ENCODE results near the gene RGS6.

Gene RGS6

DNA sequence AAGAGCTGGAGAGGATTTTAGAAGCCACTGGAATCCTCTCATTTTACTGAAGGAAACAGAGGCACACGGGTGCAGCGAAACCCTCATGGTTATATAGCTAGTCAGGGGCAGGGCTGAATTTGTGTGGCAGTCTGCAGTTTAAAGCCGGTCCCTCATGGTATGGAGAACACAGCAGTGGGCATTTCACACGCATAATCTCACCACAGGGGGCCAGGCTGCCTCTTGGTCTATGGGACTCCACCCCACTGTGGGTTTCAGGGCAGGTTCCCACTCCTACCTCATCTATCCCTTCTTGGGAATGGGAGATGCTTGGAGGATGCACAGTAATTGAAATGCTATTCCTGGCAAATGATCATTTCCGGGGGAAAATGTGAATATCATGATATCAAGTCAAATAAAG, 400.6 kb downstream of the RGS6 start:
- DNase-seq, result no peak

DNA sequence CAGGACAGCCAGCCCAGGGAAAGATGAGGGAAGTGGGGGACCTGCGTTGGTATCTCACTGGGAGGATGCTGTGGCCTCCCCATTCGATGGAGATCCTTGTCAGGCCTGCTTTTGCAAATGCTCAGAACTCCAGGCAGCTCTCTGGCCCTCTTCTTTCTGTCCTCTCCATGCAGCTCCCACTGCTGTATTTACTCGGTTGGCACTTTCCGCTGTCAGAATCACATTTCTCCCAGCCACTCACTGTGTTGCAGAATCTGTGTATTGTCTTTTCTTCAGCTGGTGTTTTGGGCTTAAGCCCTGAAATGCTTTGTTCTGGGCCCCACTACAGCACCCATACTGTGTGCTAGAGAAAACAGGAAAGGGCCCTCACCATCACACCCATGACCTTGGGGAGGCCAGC, 401.1 kb downstream of the RGS6 start:
- no peak for DNase-seq

GRCh38 chr14:72336311-72336980, 404.2 kb downstream of the RGS6 start:
- no peak for DNase-seq

- DNase-seq, result no peak
Measured at GRCh38 chr14:72341237-72341636, 409.0 kb downstream of the RGS6 start.

DNA sequence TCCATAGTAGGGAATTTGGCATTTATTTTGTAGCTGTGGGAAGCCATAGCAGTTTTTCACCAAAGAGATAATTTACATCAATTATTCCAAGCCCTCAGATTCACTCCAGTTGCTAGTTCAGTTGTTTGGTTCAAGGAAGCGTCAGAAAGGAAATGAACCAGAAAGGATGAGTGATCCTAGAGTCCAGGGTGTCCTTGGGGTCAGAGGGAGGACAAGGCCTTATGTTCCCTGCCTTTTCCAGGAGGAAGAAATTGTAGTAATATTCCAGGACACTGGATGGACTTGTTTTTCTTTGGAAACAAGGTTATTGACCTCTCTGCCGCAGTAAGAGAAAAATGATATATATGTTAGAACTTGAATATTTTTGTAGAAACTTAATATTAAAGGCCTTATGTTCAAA, 409.5 kb downstream of the RGS6 start:
- no peak for DNase-seq

DNA sequence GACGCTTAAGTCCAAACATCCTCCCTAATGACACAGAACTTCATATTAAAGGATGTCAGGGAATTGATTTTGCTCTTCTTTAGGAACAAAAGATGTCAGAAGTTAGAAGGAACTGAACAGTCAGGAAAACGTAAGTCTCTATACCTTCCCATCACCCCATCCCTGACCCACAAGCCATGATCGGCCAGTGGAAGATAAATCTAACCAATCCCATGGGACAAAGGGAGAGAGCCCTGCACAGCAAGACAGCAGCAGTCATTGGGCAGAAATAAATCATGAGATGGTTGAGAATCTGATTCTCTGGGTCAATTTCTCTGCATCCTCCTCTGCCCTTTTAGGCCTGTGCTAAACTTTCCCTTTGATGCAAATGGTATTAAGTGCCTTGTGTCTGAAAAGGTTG, 414.9 kb downstream of the RGS6 start:
- DNase-seq, result no peak

DNA sequence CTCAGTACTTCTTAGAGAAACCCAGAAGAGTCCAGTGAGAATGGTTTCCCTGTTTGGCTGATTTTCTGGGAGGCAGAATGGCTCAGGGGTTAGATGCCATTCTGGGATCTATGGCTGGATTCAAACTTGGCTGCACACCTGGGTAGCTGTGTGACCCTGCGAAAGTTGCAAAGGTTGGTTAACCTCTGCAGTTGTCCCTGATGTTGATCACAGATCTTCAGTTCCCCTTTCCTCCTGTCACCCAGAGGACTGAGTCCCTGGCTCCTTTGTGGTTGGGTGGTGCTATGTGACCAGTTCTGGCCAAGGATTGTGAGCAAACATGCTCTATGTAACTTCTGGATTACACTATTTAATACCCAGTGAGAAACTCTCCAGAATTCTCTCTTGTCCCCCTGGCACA, 418.0 kb downstream of the RGS6 start:
- no peak for DNase-seq

DNA sequence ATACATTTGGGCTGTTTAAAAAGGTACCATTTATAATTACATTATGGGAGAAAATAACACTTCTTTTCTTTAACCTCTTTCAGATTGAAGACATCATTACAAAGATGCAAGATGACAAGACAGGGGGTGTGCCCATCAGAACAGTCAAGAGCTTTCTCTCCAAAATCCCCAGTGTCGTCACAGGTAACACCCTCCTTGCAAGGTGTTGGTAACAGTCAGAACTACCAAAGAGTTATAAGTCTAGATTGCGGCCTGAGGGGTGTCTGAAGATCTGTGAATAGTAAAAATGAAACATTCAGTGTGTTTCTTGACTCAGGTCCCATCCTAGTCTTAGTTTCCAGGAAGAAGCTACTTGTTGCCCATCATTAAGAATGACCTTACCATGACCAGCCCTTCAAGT, 419.8 kb downstream of the RGS6 start:
- DNase-seq, result no peak

- no peak for DNase-seq
Measured at GRCh38 chr14:72366619-72367018, 434.4 kb downstream of the RGS6 start.

GRCh38 chr14:72369106-72369505, 436.9 kb downstream of the RGS6 start:
- DNase-seq, result no peak

DNA sequence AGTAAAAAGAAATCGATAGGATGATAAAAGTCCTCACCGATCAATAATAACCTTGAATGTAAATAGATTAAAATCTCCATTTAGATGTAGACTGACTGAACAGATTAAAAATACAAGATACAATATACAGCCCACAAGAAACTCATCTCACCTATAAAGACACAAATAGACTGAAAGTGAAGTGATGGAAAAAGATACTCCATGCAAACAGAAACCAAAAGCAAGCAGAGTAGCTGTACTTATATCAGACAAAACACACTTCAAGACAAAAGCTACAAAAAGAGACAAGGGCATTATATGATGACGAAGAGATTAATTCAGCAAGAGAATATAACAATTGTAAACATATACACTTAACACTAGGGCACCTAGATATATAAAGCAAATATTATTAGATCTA, 444.8 kb downstream of the RGS6 start:
- DNase-seq, result no peak

DNA sequence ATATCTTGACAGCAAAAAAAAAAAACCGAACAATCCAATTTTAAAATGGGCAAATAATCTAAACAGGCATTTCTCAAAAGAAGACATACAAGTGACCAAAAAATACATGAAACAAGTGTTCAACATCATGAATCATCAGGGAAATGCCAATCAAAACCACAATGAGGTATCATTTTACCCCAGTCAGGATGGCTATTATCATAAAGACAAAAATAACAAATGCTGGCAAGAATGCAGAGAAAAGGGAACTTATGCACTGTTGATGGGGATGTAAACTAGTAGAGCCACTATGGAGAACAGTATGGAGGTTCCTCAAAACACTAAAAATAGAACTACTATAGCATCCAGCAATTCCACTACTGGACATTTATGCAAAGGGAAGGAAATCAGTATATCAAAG, 448.2 kb downstream of the RGS6 start:
- DNase-seq, result no peak

DNA sequence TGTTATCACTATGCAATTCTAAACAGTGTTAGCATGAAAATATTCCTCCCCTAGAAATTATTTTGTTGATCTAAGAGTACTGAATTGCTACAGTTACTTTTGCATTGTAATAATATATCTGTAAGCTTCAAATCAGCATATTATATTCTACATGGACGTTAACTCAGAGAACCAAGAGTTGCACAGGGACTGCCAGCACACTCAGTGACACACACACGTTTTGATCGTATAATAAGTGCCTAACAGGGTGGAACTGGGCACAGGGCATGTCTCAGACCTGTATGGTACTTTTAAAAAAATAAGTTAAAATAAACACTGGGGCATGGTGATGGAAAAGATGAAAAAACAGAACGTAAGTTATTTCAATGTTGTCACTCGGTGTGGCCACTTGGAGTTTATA, 451.6 kb downstream of the RGS6 start:
- DNase-seq, result no peak

DNA sequence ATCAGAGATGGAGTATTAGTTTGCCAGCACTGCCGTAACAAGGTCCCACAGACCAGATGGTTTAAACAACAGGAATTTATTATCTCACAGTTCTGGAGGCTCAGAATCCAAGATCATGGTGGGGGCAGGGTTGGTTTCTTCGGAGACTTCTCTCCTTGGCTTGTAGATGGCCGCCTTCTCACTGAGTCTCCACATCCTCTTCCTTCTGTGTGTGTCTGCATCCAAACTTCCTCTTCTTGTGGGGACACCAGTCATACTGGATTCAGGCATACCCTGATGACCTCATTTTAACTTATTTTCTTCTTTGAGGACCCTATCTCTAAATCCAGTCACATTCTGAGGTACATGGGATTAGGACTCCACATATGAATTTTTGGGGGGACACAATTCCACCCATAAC, 455.5 kb downstream of the RGS6 start:
- no peak for DNase-seq

DNA sequence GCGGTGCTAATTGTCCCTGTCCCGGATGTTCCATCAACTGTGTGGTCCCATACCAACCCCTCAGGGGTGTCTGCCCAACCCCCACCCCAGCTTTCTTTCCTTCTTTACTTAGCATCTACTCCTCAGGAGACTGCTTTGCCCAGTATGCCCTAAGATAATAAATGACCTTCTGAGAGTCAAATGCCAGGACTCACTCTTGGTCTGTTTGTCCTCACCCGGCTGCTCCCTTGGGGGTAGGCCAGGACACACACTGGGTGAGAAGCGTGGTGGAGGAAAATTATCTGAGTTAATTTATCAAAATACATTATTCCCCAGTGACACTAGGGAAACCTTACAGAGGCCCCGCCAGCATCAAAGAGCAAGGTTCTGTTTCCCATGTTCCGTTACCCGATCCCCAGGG, 457.0 kb downstream of the RGS6 start:
- no peak for DNase-seq

DNA sequence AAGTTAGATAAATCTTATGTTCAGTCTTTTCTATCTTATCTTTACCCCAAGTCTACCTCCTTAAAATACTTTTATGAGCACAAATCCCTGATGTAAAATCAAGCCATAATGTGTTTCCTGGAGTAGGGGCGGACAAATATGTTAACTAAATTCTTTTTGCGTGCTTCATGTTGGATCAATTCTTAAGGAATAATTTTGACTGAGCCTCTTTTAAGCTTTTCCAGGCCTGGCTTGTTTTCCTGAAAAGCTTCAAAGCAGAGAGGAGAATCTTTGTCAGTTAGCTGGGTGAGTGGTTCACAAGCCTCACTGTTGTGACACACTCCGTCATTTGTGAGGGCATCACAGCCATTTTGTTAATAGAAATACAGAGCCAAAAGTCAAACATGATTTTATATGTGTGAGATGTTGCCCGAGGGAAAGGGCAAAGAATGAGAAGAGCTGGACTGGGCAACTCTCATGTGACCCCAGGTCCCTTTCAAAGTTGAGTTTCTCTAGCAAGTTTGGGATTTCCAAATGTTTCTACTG, 468.9 kb downstream of the RGS6 start:
- no peak for DNase-seq

DNA sequence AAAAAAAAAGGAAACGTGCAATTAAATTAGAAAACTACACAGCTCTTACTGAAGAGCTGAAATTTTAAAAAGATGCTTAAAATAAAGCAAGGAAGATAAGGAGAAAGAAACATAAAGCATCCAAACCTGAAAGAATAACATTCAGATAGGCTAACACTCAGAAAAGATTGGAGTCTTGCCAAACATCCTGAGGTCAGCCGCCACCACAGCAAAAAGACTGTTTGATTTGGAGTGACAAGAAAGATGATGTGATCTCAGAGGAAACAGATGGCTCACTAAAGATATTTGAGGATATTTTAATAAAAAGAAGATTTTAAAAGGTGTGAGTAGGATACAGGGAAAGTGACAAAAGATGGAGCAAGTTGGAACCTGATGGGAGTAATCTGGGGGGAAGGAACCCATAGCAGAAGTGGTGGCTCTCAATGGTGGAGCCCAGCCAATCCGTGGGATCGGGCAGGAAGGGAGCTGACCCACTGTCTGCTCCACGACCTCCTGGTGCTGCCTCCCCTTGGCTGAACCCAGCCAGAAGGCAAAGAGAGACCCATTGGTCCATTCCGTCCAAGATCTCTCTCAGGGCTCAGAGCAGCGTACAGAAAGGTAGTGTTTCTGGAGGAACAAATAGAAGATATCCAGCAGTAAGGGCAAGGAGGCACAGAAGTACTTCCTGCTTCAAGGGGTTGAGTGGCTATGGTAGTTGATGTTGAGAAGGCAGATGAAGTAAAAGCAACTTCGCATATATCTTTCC, 469.6 kb downstream of the RGS6 start:
- DNase-seq, result no peak

GRCh38 chr14:72402377-72402772, 470.1 kb downstream of the RGS6 start:
- DNase-seq, result no peak

GRCh38 chr14:72404106-72404774, 472.0 kb downstream of the RGS6 start:
- DNase-seq, result no peak

DNA sequence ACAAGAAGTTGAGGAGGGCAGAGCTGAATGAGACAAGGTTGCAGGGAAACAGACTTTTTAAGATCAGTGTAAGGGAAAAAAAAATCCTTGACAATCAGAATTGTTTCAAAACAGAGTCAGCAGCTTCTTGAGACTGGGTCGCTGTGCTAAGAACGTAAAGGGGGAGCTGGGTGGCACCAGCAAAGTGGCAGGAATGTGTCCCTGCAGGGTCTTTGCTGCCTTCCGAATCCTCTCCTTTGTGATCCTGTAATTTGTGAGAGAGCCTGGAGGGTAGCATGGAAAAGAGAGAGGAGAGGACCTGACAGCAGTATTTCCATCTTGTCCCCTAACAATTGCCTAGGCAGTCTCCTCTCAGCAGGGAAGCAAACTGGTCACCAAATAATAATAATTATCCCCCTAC, 472.8 kb downstream of the RGS6 start:
- DNase-seq, result no peak

DNA sequence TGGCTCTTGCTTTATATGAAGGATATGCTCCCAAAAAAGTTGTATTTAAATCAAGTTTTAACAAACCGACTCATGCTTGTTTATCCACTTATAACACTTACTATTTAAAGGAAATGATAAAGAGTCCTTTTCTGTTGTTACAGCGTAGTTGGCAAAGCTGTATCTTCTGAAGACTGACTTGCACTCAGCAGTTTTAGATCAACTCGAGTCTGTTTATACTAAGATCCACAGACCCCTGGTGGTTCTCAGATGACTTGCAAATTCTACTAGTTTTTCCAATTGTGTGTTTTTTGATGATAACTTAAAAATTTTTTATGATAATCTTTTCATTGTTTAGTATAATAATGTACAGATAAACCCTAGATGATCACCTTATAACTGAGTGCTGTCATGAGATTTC, 475.8 kb downstream of the RGS6 start:
- DNase-seq, result no peak

DNA sequence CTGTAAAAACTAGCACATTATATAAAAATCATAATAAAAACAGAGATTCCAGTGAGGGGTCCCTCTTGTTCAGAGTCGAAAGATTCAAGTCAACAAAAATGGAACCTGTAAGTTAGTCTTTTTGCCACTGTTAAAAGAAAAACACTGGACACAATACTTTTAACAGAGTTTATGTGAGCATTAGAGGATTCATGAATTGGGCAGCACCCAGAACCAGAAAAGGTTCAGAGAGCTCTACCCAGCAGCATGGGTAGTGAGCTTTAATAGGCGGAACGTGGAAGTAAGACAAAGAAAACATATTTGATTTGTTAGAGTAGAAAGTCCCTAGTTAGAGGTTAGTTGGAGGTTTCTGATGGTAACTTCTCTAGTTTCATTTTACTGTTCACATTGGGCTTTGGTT, 476.8 kb downstream of the RGS6 start:
- DNase-seq, result no peak

DNA sequence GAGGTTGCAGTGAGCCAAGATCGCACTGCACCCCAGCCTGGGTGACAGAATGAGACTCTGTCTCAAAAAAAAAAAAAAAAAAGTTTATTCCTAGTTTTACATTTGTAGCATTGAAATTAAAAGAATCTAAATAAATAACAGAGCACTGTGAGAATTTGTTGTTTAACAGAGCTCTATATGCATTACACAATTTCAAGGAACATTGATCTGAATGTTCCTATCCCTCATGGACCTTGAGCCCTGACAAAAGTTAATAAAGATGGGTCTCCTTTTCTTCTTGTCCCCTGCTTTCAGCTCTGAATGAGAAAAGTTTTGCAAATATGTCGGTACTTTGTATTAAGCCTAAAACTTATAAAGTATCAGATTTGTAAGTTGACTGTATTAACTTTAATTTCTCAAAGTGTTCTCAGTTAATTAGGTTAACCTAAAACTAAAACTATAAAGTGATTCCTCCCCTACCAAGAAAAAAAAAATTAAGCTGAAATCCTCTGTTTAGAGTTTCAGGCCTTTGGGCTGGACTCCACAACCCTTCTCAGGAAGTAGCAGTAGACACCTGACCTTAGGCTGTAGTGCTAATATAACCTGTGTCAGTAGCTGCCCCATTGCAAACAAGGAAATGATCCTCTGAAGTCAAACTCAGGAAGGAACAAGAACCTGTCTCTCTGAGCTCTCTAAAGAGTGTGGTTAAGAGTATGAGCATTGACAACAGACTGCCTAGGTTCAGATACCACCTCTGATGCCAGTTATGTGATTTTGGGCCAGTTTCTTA, 484.0 kb downstream of the RGS6 start:
- no peak for DNase-seq
